SK-N-SH (cell line): ENCODE results near the gene CDX1. TPM values are rescaled to one million over a fixed set of nuclear protein-coding genes. Genes with fewer than 3 reads are reported as not detected.

ENCODE experiments used
- CTCF ChIA-PET: fragments of 300-600, 350-600 bp; formaldehyde crosslinking; extraction: SDS; loops from one replicate; lab custom pipeline; 2021; lab: Yijun Ruan, JAX
- POLR2A ChIA-PET: fragments of 350-600 bp; sonication (Branson Sonifier 250); formaldehyde crosslinking; extraction: SDS; loops from one replicate; lab custom pipeline; 2020; ENCODE audit warnings: antibody characterized with exemption, inconsistent platforms; lab: Yijun Ruan, JAX
- DNase-seq: peaks from one replicate; pipeline ENCODE4 v3.0.0; 2012
- H2AFZ ChIP-seq: fragments of 200-600 bp; sonication (generic); 2 replicates; pipeline ENCODE4 v1.8.1; 2016; ENCODE audit warnings: antibody characterized with exemption, mild to moderate bottlenecking, low read depth
- H3F3A ChIP-seq: fragments of 200-600 bp; sonication (generic); replicated peaks from 2 replicates; pipeline ENCODE3; 2016; ENCODE audit warnings: antibody characterized with exemption, mild to moderate bottlenecking; ENCODE audit not compliant: insufficient read depth
- H3K27ac ChIP-seq, 2 experiments: fragments of 200-500 bp in 1 of 2; fragments of 200-600 bp in 1 of 2; sonication (Bioruptor generic) in 1 of 2; sonication (generic), shearing (Covaris generic) in 1 of 2; 2 replicates each; pipeline versions ENCODE4 v1.5.1 to v1.6.1; 2014 to 2016; ENCODE audit warnings: low read depth in 2 of 2, inconsistent platforms in 1 of 2, low read length in 1 of 2, mild to moderate bottlenecking in 1 of 2, mixed read lengths in 1 of 2
- H3K27me3 ChIP-seq: fragments of 200-600 bp; sonication (generic), shearing (Covaris generic); 2 replicates; pipeline ENCODE4 v1.6.1; 2016; ENCODE audit warnings: mixed run types; ENCODE audit not compliant: insufficient read depth
- H3K36me3 ChIP-seq, 2 experiments: fragments of 200-500 bp in 1 of 2; fragments of 200-600 bp in 1 of 2; sonication (Bioruptor generic) in 1 of 2; sonication (generic) in 1 of 2; replicated peaks in 1 of 2; 2 replicates each; pipeline versions ENCODE3 to v1.5.1; 2014 to 2016; ENCODE audit warnings: low read length in 1 of 2, mild to moderate bottlenecking in 1 of 2; ENCODE audit not compliant: insufficient read depth in 2 of 2, control insufficient read depth in 1 of 2
- H3K4me1 ChIP-seq, 2 experiments: fragments of 200-500 bp in 1 of 2; fragments of 200-600 bp in 1 of 2; sonication (Bioruptor generic) in 1 of 2; sonication (generic), shearing (Covaris generic) in 1 of 2; 2 replicates each; pipeline versions ENCODE4 v1.5.1 to v1.6.1; 2014 to 2016; ENCODE audit warnings: low read depth in 1 of 2, low read length in 1 of 2, mixed run types in 1 of 2; ENCODE audit not compliant: insufficient read depth in 2 of 2, control insufficient read depth in 1 of 2
- H3K4me2 ChIP-seq: fragments of 200-600 bp; sonication (generic), shearing (Covaris generic); 2 replicates; pipeline ENCODE4 v1.6.1; 2017; ENCODE audit warnings: mixed run types
- H3K4me3 ChIP-seq, 2 experiments: fragments of 200-500 bp in 1 of 2; fragments of 200-600 bp in 1 of 2; sonication (Bioruptor generic) in 1 of 2; sonication (generic), shearing (Covaris generic) in 1 of 2; 2 replicates each; pipeline versions ENCODE4 v1.5.1 to v1.8.1; 2014 to 2016; ENCODE audit warnings: low read depth in 2 of 2, inconsistent platforms in 1 of 2, low read length in 1 of 2, mild to moderate bottlenecking in 1 of 2, mixed read lengths in 1 of 2, moderate library complexity in 1 of 2
- H3K79me2 ChIP-seq: fragments of 200-600 bp; sonication (generic); 2 replicates; pipeline ENCODE4 v1.8.1; 2017; ENCODE audit warnings: mild to moderate bottlenecking; ENCODE audit not compliant: insufficient read depth
- H3K9ac ChIP-seq: fragments of 200-600 bp; sonication (generic); 2 replicates; pipeline ENCODE4 v1.6.1; 2017; ENCODE audit warnings: mixed run types
- H3K9me2 ChIP-seq: fragments of 200-600 bp; sonication (generic); 2 replicates; pipeline ENCODE4 v1.6.1; 2017; ENCODE audit warnings: mixed run types
- H3K9me3 ChIP-seq: fragments of 200-600 bp; sonication (generic); 2 replicates; pipeline ENCODE4 v1.6.1; 2017; ENCODE audit warnings: mixed run types, mild to moderate bottlenecking, moderate library complexity
- H4K20me1 ChIP-seq: fragments of 200-600 bp; sonication (generic); 2 replicates; pipeline ENCODE4 v1.6.1; 2017; ENCODE audit warnings: mild to moderate bottlenecking, mixed run types; ENCODE audit not compliant: insufficient read depth
- CHD2 ChIP-seq: fragments of 150-350 bp; IDR thresholded peaks from 2 replicates; pipeline ENCODE4 v1.6.1; 2018; ENCODE audit warnings: low read length; ENCODE audit not compliant: partially characterized antibody
- ELF1 ChIP-seq: IDR thresholded peaks from 2 replicates; pipeline ENCODE4 v1.4.0; 2012
- EP300 ChIP-seq, 2 experiments: IDR thresholded peaks; 2 replicates each; pipeline versions ENCODE4 v1.4.0 to v1.6.1; 2012; ENCODE audit warnings: borderline replicate concordance in 1 of 2, low read depth in 1 of 2, low read length in 1 of 2
- EZH2phosphoT487 ChIP-seq: fragments of 200-600 bp; sonication (generic); IDR thresholded peaks from 2 replicates; pipeline ENCODE4 v1.6.1; 2017; ENCODE audit warnings: low read depth, mixed run types, mild to moderate bottlenecking, antibody characterized with exemption, moderate library complexity, borderline replicate concordance
- FOSL2 ChIP-seq: IDR thresholded peaks from 2 replicates; pipeline ENCODE4 v1.4.0; 2012; ENCODE audit warnings: low read depth, mild to moderate bottlenecking, moderate library complexity, borderline replicate concordance
- FOXJ3 ChIP-seq: sonication (generic); formaldehyde crosslinking; IDR thresholded peaks from 2 replicates; pipeline ENCODE4 v1.5.1; 2020; ENCODE audit warnings: mild to moderate bottlenecking, missing genetic modification reagents
- GABPA ChIP-seq: IDR thresholded peaks from 2 replicates; pipeline ENCODE4 v1.4.0; 2012; ENCODE audit warnings: low read depth, mild to moderate bottlenecking
- GATA2 ChIP-seq: sonication (generic); formaldehyde crosslinking; IDR thresholded peaks from 2 replicates; pipeline ENCODE4 v1.5.0; 2020; ENCODE audit warnings: mild to moderate bottlenecking, missing genetic modification reagents
- JUND ChIP-seq: IDR thresholded peaks from 2 replicates; pipeline ENCODE4 v1.4.0; 2012
- NRF1 ChIP-seq: IDR thresholded peaks from 2 replicates; pipeline ENCODE4 v1.6.1; 2012; ENCODE audit warnings: low read depth, mild to moderate bottlenecking, low read length
- POLR2AphosphoS5 ChIP-seq: IDR thresholded peaks from 2 replicates; pipeline ENCODE4 v1.6.1; 2012; ENCODE audit warnings: low read depth, low read length
- RCOR1 ChIP-seq: fragments of 150-350 bp; IDR thresholded peaks from 2 replicates; pipeline ENCODE4 v1.6.1; 2017; ENCODE audit warnings: antibody characterized with exemption, low read length
- RFX5 ChIP-seq: IDR thresholded peaks from 2 replicates; pipeline ENCODE4 v1.6.1; 2012; ENCODE audit warnings: mild to moderate bottlenecking, improper control_type of control experiment, low read length
- RXRA ChIP-seq: IDR thresholded peaks from 2 replicates; pipeline ENCODE4 v1.4.0; 2012; ENCODE audit warnings: low read depth, mild to moderate bottlenecking, borderline replicate concordance
- SIN3A ChIP-seq: IDR thresholded peaks from 2 replicates; pipeline ENCODE4 v1.6.1; 2012; ENCODE audit warnings: low read depth, mild to moderate bottlenecking, low read length, moderate library complexity, borderline replicate concordance
- SMC3 ChIP-seq: IDR thresholded peaks from 2 replicates; pipeline ENCODE4 v1.6.1; 2012; ENCODE audit warnings: low read depth, low read length, improper control_type of control experiment
- TAF1 ChIP-seq: IDR thresholded peaks from 2 replicates; pipeline ENCODE4 v1.6.1; 2012; ENCODE audit warnings: low read depth, mild to moderate bottlenecking, low read length, moderate library complexity, borderline replicate concordance
- TCF12 ChIP-seq: IDR thresholded peaks from 2 replicates; pipeline ENCODE4 v1.4.0; 2012
- YY1 ChIP-seq: IDR thresholded peaks from 2 replicates; pipeline ENCODE4 v1.4.0; 2012; ENCODE audit warnings: low read depth, mild to moderate bottlenecking
- WGBS: methylation state at CpG from one replicate; pipeline ENCODE4 v1.1.6; 2017; ENCODE audit warnings: low lambda C conversion rate; 5-methylcytosine and 5-hydroxymethylcytosine counted together
- polyA plus RNA-seq, 3 experiments: library from polyadenylated mRNA; depleted of rRNA; stranded (reverse); fragments of >200 nt; gene quantifications; 2 replicates each; pipeline ENCODE4 v1.2.3, GENCODE V29; 2012
- TF ChIP-seq, protein P1 (sequence below): IDR thresholded peaks from 2 replicates; pipeline ENCODE4 v1.6.1; 2012; ENCODE audit warnings: mild to moderate bottlenecking, low read depth, low read length, moderate library complexity
- TF ChIP-seq, protein P2 (sequence below): fragments of 200-600 bp; sonication (generic); IDR thresholded peaks from 2 replicates; pipeline ENCODE4 v1.6.1; 2017; ENCODE audit warnings: antibody characterized with exemption, mild to moderate bottlenecking, moderate library complexity
- TF ChIP-seq, protein P3 (sequence below): IDR thresholded peaks from 2 replicates; pipeline ENCODE4 v1.4.0; 2012; ENCODE audit warnings: low read depth
- TF ChIP-seq, protein P4 (sequence below): IDR thresholded peaks from 2 replicates; pipeline ENCODE4; 2012

The CDX1 gene
- polyA plus RNA-seq, 1 of the 3 experiments (the other 2 are of a cell fraction), result 0.23 TPM

DNA sequence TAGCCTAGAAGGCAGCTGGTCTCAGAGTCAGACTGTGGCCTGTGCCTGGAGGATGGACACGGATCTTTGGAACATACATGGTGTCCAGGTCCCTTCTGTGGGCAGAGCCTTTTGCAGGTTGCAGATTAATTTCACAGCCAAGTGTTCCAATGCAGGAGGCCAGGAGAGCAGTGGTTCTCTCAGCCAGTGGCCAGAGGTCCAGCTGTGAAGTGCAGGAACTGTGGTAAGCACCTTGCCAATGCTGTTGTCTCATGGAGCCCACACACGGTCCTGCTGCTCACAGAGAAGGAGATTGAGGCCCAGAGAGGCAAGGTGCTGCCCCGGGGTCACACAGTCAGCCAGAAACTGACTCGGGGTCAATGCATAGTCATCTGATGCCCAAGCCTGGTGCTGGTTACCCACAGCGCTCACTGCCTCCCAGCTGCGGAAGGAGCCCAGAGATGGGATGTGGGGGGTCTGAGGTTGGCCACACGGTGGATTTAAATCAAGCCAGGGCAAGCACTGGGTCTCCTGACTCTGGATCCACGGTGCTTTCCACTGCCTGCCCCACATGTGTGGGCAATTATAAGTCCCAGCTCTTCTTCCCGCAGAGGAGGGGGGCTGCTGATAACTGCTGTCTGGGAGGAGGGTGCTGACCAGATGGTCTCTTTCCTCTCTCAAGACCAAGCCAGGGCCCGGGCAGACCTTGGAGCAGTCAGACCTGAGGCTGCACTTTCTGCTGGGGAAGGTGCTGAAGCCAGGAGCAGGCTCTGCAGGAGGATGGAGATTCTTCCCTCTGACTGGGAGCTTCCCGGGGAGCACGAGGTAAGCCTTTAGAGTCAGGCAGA is 13.7 kb upstream of the CDX1 start:
- Histone ChIP-seq H3K4me3 (peak overlapping the region; percentile 67 to 96; a peak in 3 of 4 replicates), H3K4me2 (peak overlapping the region; percentile 97), H3K79me2 (peaks cover 75% of the 10 kb centered on the region), H3K9ac (no peak overlapping the region; the same call in 1 of the 2 replicates), H2AFZ (no peak overlapping the region), H3K9me3 (no peaks in the 10 kb centered on the region), H3K27me3 (no peaks in the 10 kb centered on the region), H4K20me1 (peaks cover 34% of the 10 kb centered on the region), H3K36me3 (peaks cover 4 to 8% of the 10 kb centered on the region in 2 experiments), H3K4me1 (peaks cover 21 to 78% of the 10 kb centered on the region in 2 experiments), H3F3A (peaks cover 35% of the 10 kb centered on the region), H3K9me2 (no peaks in the 10 kb centered on the region), H3K27ac (peak overlapping the region; percentile 94 to 98; a peak in 3 of 4 replicates)
- CTCF ChIA-PET, result interaction anchor here (0.7 to 4.2 kb wide), 9 partner anchors 9 to 287 kb away, joined by 3 to 24 read pairs (median 5); no protein-coding TSS in a partner anchor
- 32% methylated on average over 8 of the region's 12 CpGs for WGBS
- peak; percentile 86 for DNase-seq
- TF ChIP-seq CHD2 (peak; percentile 58), EZH2phosphoT487 (no peak), SIN3A (no peak), NRF1 (no peak), GABPA (no peak), YY1 (no peak), RFX5 (no peak), FOXJ3 (CRISPR knock-in tag) (peak; percentile 19; the same call in 1 of the 2 replicates), SMC3 (no peak), POLR2AphosphoS5 (peak; percentile 52), RXRA (no peak), RCOR1 (peak; percentile 77), FOSL2 (no peak), ELF1 (no peak), TCF12 (peak; percentile 94), EP300 (IDR thresholded peaks at IDR 0.05; ENCODE audit: borderline replicate concordance in 1 of 2, low read depth in 1 of 2, low read length in 1 of 2) (peak in 1 of 2 experiments; percentile 39; a peak in 1 of 4 replicates), TAF1 (no peak), JUND (no peak), GATA2 (CRISPR knock-in tag) (peak; percentile 70)
- TF ChIP-seq, protein P1, sequence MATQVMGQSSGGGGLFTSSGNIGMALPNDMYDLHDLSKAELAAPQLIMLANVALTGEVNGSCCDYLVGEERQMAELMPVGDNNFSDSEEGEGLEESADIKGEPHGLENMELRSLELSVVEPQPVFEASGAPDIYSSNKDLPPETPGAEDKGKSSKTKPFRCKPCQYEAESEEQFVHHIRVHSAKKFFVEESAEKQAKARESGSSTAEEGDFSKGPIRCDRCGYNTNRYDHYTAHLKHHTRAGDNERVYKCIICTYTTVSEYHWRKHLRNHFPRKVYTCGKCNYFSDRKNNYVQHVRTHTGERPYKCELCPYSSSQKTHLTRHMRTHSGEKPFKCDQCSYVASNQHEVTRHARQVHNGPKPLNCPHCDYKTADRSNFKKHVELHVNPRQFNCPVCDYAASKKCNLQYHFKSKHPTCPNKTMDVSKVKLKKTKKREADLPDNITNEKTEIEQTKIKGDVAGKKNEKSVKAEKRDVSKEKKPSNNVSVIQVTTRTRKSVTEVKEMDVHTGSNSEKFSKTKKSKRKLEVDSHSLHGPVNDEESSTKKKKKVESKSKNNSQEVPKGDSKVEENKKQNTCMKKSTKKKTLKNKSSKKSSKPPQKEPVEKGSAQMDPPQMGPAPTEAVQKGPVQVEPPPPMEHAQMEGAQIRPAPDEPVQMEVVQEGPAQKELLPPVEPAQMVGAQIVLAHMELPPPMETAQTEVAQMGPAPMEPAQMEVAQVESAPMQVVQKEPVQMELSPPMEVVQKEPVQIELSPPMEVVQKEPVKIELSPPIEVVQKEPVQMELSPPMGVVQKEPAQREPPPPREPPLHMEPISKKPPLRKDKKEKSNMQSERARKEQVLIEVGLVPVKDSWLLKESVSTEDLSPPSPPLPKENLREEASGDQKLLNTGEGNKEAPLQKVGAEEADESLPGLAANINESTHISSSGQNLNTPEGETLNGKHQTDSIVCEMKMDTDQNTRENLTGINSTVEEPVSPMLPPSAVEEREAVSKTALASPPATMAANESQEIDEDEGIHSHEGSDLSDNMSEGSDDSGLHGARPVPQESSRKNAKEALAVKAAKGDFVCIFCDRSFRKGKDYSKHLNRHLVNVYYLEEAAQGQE, result peak; percentile 72
- TF ChIP-seq, protein P2, sequence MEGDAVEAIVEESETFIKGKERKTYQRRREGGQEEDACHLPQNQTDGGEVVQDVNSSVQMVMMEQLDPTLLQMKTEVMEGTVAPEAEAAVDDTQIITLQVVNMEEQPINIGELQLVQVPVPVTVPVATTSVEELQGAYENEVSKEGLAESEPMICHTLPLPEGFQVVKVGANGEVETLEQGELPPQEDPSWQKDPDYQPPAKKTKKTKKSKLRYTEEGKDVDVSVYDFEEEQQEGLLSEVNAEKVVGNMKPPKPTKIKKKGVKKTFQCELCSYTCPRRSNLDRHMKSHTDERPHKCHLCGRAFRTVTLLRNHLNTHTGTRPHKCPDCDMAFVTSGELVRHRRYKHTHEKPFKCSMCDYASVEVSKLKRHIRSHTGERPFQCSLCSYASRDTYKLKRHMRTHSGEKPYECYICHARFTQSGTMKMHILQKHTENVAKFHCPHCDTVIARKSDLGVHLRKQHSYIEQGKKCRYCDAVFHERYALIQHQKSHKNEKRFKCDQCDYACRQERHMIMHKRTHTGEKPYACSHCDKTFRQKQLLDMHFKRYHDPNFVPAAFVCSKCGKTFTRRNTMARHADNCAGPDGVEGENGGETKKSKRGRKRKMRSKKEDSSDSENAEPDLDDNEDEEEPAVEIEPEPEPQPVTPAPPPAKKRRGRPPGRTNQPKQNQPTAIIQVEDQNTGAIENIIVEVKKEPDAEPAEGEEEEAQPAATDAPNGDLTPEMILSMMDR, result no peak
- TF ChIP-seq, protein P3, sequence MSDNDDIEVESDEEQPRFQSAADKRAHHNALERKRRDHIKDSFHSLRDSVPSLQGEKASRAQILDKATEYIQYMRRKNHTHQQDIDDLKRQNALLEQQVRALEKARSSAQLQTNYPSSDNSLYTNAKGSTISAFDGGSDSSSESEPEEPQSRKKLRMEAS, result peak; percentile 69; the same call in 1 of the 2 replicates
- TF ChIP-seq, protein P4, sequence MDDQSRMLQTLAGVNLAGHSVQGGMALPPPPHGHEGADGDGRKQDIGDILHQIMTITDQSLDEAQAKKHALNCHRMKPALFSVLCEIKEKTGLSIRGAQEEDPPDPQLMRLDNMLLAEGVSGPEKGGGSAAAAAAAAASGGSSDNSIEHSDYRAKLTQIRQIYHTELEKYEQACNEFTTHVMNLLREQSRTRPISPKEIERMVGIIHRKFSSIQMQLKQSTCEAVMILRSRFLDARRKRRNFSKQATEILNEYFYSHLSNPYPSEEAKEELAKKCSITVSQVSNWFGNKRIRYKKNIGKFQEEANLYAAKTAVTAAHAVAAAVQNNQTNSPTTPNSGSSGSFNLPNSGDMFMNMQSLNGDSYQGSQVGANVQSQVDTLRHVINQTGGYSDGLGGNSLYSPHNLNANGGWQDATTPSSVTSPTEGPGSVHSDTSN, result peak; percentile 21; the same call in 1 of the 2 replicates
- POLR2A ChIA-PET, result interaction anchor here (0.9 to 1.9 kb wide), 3 partner anchors 9 to 17 kb away, joined by 3 to 10 read pairs (median 6); no protein-coding TSS in a partner anchor
